Transverse colon (tissue), 4 donors: ENCODE measurements around the gene HGFAC.

Experiments
- EP300 ChIP-seq: sonication (generic); formaldehyde crosslinking; IDR thresholded peaks from one replicate; pipeline ENCODE4 v1.6.1; 2017; ENCODE audit warnings: antibody characterized with exemption, low read depth
- POLR2A ChIP-seq: fragments of 450-650 bp; IDR thresholded peaks from one replicate; pipeline ENCODE4 v1.6.1; 2016; ENCODE audit warnings: antibody characterized with exemption, mild to moderate bottlenecking, moderate library complexity
- POLR2AphosphoS5 ChIP-seq, 3 donors: sonication (generic); formaldehyde crosslinking; IDR thresholded peaks; one replicate each; pipeline ENCODE4 v1.6.1; 2016; ENCODE audit warnings: antibody characterized with exemption in 3 of 3
- TF ChIP-seq, protein P1 (sequence below), 5 experiments: fragments of 200-600 bp in 3 of 5; fragments of 450-650 bp in 2 of 5; sonication (generic) in 3 of 5; IDR thresholded peaks; 1 replicate in 2 of 5; 2 replicates in 3 of 5; pipeline ENCODE4 v1.5.1; 2016 to 2017; ENCODE audit warnings: antibody characterized with exemption in 5 of 5, inconsistent platforms in 3 of 5, mild to moderate bottlenecking in 2 of 5, moderate library complexity in 1 of 5

- TF ChIP-seq, protein P1, sequence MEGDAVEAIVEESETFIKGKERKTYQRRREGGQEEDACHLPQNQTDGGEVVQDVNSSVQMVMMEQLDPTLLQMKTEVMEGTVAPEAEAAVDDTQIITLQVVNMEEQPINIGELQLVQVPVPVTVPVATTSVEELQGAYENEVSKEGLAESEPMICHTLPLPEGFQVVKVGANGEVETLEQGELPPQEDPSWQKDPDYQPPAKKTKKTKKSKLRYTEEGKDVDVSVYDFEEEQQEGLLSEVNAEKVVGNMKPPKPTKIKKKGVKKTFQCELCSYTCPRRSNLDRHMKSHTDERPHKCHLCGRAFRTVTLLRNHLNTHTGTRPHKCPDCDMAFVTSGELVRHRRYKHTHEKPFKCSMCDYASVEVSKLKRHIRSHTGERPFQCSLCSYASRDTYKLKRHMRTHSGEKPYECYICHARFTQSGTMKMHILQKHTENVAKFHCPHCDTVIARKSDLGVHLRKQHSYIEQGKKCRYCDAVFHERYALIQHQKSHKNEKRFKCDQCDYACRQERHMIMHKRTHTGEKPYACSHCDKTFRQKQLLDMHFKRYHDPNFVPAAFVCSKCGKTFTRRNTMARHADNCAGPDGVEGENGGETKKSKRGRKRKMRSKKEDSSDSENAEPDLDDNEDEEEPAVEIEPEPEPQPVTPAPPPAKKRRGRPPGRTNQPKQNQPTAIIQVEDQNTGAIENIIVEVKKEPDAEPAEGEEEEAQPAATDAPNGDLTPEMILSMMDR (IDR thresholded peaks at IDR 0.05): no peak
- no peak for TF ChIP-seq POLR2AphosphoS5 (IDR thresholded peaks at IDR 0.05)
- TF ChIP-seq POLR2A: no peak
- TF ChIP-seq EP300: no peak
Measured at GRCh38 chr4:3406021-3406420, 35.7 kb upstream of the HGFAC start.
